ENCODE data around the gene LRRC8B.
"Not testable (repeated sequence)": the region's sequence is repeated elsewhere in the genome, so short reads cannot be mapped to it uniquely, and the experiment has no call there.

LRRC8B gene

GRCh38 chr1:89523572-89524368 lies 859 bp upstream of the LRRC8B start:
- DNase-seq (ENCODE audit: low read depth in 2 of 2, low spot score in 1 of 2) = peak in 1 of 2 donors; percentile 8

- DNase-seq (ENCODE audit: low read depth in 2 of 2, low spot score in 1 of 2) = peak in 1 of 2 donors; percentile 10
These were observed 683 bp downstream of the LRRC8B start for GRCh38 chr1:89525169-89525855.

- no peak for DNase-seq (ENCODE audit: low read depth in 2 of 2, low spot score in 1 of 2)
These were observed 2.6 kb downstream of the LRRC8B start for GRCh38 chr1:89527256-89527655.

- DNase-seq (ENCODE audit: low read depth in 2 of 2, low spot score in 1 of 2) = no peak
These were observed 3.2 kb downstream of the LRRC8B start for GRCh38 chr1:89527750-89528381.

GRCh38 chr1:89528382-89528780 lies 3.8 kb downstream of the LRRC8B start:
- DNase-seq (ENCODE audit: low read depth in 2 of 2, low spot score in 1 of 2) = no peak

GRCh38 chr1:89529196-89529595 lies 4.6 kb downstream of the LRRC8B start:
- DNase-seq (ENCODE audit: low read depth in 2 of 2, low spot score in 1 of 2) = no peak

GRCh38 chr1:89530444-89531089 lies 5.9 kb downstream of the LRRC8B start:
- no peak for DNase-seq (ENCODE audit: low read depth in 2 of 2, low spot score in 1 of 2)

GRCh38 chr1:89531480-89532139 lies 7.0 kb downstream of the LRRC8B start:
- DNase-seq (ENCODE audit: low read depth in 2 of 2, low spot score in 1 of 2) = no peak

- DNase-seq (ENCODE audit: low read depth in 2 of 2, low spot score in 1 of 2) = no peak
These were observed 7.6 kb downstream of the LRRC8B start for GRCh38 chr1:89532228-89532627.

- no peak for DNase-seq (ENCODE audit: low read depth in 2 of 2, low spot score in 1 of 2)
These were observed 8.2 kb downstream of the LRRC8B start for GRCh38 chr1:89532866-89533265.

GRCh38 chr1:89535537-89535936 lies 10.9 kb downstream of the LRRC8B start:
- no peak for DNase-seq (ENCODE audit: low read depth in 2 of 2, low spot score in 1 of 2)

- no peak for DNase-seq (ENCODE audit: low read depth in 2 of 2, low spot score in 1 of 2)
These were observed 12.1 kb downstream of the LRRC8B start for GRCh38 chr1:89536555-89537341.

GRCh38 chr1:89538361-89538760 lies 13.7 kb downstream of the LRRC8B start:
- DNase-seq (ENCODE audit: low read depth in 2 of 2, low spot score in 1 of 2) = no peak

- no peak for DNase-seq (ENCODE audit: low read depth in 2 of 2, low spot score in 1 of 2)
These were observed 14.5 kb downstream of the LRRC8B start for GRCh38 chr1:89539128-89539527.

- no peak for DNase-seq (ENCODE audit: low read depth in 2 of 2, low spot score in 1 of 2)
These were observed 15.9 kb downstream of the LRRC8B start for GRCh38 chr1:89540406-89540970.

- DNase-seq (ENCODE audit: low read depth in 2 of 2, low spot score in 1 of 2) = no peak
These were observed 17.7 kb downstream of the LRRC8B start for GRCh38 chr1:89542345-89542744.

GRCh38 chr1:89543632-89544031 lies 19.0 kb downstream of the LRRC8B start:
- not testable (repeated sequence) for DNase-seq (ENCODE audit: low read depth in 2 of 2, low spot score in 1 of 2)

- DNase-seq (ENCODE audit: low read depth in 2 of 2, low spot score in 1 of 2) = no peak
These were observed 20.8 kb downstream of the LRRC8B start for GRCh38 chr1:89545264-89546038.

All from stimulated activated CD8-positive, alpha-beta memory T cell treated with anti-CD3 and anti-CD28 coated beads, Interleukin-4, amount 100 ng/mL, for 1 hour (primary cell).